Superior temporal gyrus (tissue), 1 donor: Measurements from ENCODE around the gene OVOL2.

Experiments used
- DNase-seq: peaks from one replicate; pipeline ENCODE4 v3.0.0-alpha.2; 2016; ENCODE audit errors: extremely low spot score

Gene OVOL2

GRCh38 chr20:17985388-17986018 is 72.2 kb downstream of the OVOL2 start:
- no peak for DNase-seq

DNA sequence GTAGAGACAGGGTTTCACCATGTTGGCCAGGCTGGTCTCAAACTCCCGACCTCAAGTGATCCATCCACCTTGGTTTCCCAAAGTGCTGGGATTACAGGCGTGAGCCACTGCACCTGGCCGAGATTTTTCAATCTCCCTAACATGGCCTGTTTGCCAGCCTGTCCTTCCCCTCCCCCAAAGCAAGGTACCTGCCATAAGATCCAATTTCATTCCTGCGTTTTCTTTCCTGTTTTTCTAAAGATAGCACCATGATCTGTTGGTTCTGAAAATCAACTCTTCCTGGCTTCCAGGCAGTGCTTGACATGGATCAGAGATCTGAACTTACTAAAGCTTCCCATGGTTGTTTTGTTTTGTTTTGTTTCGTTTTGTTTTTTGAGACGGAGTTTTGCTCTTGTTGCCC is 81.4 kb downstream of the OVOL2 start:
- DNase-seq, result no peak
